ENCODE data around the gene SPACA4.

GRCh38 chr19:48638831-48639381, 32.4 kb downstream of the SPACA4 start:
- no peak for TF ChIP-seq CTCF (IDR thresholded peaks at IDR 0.05)
- no peak for TF ChIP-seq KDM5A (IDR thresholded peaks at IDR 0.05)
- TF ChIP-seq JUN (IDR thresholded peaks at IDR 0.05), result no peak
- TF ChIP-seq HOXB13 (CRISPR knock-in tag; IDR thresholded peaks at IDR 0.05; ENCODE audit: low read depth), result no peak
- no peak for TF ChIP-seq CBX8 (IDR thresholded peaks at IDR 0.05)
- TF ChIP-seq RARB (CRISPR knock-in tag; IDR thresholded peaks at IDR 0.05), result no peak
- TF ChIP-seq POLR2A (IDR thresholded peaks at IDR 0.05; ENCODE audit: low read length), result no peak
- TF ChIP-seq, protein P1, sequence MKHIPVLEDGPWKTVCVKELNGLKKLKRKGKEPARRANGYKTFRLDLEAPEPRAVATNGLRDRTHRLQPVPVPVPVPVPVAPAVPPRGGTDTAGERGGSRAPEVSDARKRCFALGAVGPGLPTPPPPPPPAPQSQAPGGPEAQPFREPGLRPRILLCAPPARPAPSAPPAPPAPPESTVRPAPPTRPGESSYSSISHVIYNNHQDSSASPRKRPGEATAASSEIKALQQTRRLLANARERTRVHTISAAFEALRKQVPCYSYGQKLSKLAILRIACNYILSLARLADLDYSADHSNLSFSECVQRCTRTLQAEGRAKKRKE (CRISPR knock-in tag; IDR thresholded peaks at IDR 0.05; ENCODE audit: low read depth), result no peak

Data from A549 (cell line).